ENCODE results near the gene MAP3K2. TPM values are rescaled to one million over a fixed set of nuclear protein-coding genes. Genes with fewer than 3 reads are reported as not detected.

Gene MAP3K2
- total RNA-seq, 2 experiments from 2014 or later, result 103 to 105 TPM

DNA sequence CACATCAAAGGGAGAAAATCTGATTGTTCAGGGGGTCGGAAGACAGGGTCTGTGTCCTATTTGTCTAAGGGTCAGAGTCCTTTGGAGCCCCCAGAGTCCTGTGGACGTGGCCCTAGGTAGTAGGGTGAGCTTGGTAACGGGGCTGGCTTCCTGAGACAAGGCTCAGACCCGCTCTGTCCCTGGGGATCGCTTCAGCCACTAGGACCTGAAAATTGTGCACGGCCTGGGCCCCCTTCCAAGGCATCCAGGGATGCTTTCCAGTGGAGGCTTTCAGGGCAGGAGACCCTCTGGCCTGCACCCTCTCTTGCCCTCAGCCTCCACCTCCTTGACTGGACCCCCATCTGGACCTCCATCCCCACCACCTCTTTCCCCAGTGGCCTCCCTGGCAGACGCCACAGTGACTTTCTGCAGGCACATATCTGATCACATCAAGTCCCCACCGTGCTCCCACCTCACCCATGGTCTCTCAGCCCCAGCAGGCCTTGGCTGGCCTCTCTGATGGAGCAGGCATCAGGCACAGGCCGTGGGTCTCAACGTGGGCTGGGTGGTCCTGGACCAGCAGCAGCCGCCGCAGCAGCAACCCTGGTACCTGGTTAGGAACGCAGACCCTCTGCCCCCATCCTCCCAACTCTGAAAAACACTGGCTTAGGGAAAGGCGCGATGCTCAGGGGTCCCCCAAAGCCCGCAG lies 34.2 kb upstream of the MAP3K2 start:
- Mint-ChIP-seq H3K36me3 (ENCODE audit: low read depth) (no peaks in the 10 kb centered on the region), H3K27ac (no peak overlapping the region), H3K4me1 (ENCODE audit: low read depth) (peaks cover 8% of the 10 kb centered on the region), H3K9me3 (no peaks in the 10 kb centered on the region), H3K4me3 (peak overlapping the region; percentile 20), H3K27me3 (peaks cover 50% of the 10 kb centered on the region)
- no peak overlapping the region for H3K27ac ChIP-seq (ENCODE audit: low read depth in 1 of 2, low read length in 2 of 2)
- H3K4me3 ChIP-seq (ENCODE audit: low read length), result no peak overlapping the region
- ATAC-seq (ENCODE audit: poor library complexity) (no peak), DNase-seq (no peak)
- H3K9me3 ChIP-seq (ENCODE audit: control insufficient read depth in 1 of 2, insufficient read depth in 1 of 2, low read length in 2 of 2), result peaks cover 0 to 16% of the 10 kb centered on the region in 2 experiments
- intact Hi-C loops (cut with DNase I, micrococcal nuclease), result no loop called here
- POLR2A ChIA-PET, result no interaction called here
- H3K4me1 ChIP-seq (ENCODE audit: insufficient read depth, low read length), result peaks cover 16% of the 10 kb centered on the region
- no peak for TF ChIP-seq CTCF (IDR thresholded peaks at IDR 0.05)
- no peaks in the 10 kb centered on the region for H3K36me3 ChIP-seq (ENCODE audit: insufficient read depth, low read length)
- CTCF ChIA-PET, result interaction anchor here (0.8 kb wide), 1 partner anchor 8 kb away, joined by 3 read pairs; no protein-coding TSS in a partner anchor
- peaks cover 22 to 29% of the 10 kb centered on the region in 2 experiments for H3K27me3 ChIP-seq (ENCODE audit: control insufficient read depth in 1 of 2, insufficient read depth in 2 of 2, low read length in 2 of 2)

DNA sequence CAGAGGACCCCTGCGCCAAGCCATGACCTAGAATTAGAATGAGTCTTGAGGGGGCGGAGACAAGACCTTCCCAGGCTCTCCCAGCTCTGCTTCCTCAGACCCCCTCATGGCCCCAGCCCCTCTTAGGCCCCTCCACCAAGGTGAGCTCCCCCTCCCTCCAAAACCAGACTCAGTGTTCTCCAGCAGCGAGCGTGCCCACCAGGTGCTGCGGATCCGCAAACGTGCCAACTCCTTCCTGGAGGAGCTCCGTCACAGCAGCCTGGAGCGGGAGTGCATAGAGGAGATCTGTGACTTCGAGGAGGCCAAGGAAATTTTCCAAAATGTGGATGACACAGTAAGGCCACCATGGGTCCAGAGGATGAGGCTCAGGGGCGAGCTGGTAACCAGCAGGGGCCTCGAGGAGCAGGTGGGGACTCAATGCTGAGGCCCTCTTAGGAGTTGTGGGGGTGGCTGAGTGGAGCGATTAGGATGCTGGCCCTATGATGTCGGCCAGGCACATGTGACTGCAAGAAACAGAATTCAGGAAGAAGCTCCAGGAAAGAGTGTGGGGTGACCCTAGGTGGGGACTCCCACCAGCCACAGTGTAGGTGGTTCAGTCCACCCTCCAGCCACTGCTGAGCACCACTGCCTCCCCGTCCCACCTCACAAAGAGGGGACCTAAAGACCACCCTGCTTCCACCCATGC lies 33.5 kb upstream of the MAP3K2 start:
- TF ChIP-seq CTCF (IDR thresholded peaks at IDR 0.05), result no peak
- Mint-ChIP-seq H3K9me3 (no peaks in the 10 kb centered on the region), H3K27me3 (peaks cover 46% of the 10 kb centered on the region), H3K27ac (no peak overlapping the region), H3K4me3 (peak overlapping the region; percentile 42), H3K4me1 (ENCODE audit: low read depth) (peaks cover 16% of the 10 kb centered on the region), H3K36me3 (ENCODE audit: low read depth) (no peaks in the 10 kb centered on the region)
- intact Hi-C loops (cut with DNase I, micrococcal nuclease), result no loop called here
- Histone ChIP-seq H3K27ac (ENCODE audit: low read depth in 1 of 2, low read length in 2 of 2) (no peak overlapping the region), H3K4me1 (ENCODE audit: insufficient read depth, low read length) (peaks cover 23% of the 10 kb centered on the region), H3K4me3 (ENCODE audit: low read length) (no peak overlapping the region), H3K9me3 (ENCODE audit: control insufficient read depth in 1 of 2, insufficient read depth in 1 of 2, low read length in 2 of 2) (peaks cover 0 to 16% of the 10 kb centered on the region in 2 experiments), H3K36me3 (ENCODE audit: insufficient read depth, low read length) (no peaks in the 10 kb centered on the region), H3K27me3 (ENCODE audit: control insufficient read depth in 1 of 2, insufficient read depth in 2 of 2, low read length in 2 of 2) (peaks cover 22 to 29% of the 10 kb centered on the region in 2 experiments)
- ChIA-PET POLR2A (interaction anchor here (1.2 kb wide), 1 partner anchor 23 kb away, joined by 3 read pairs; no protein-coding TSS in a partner anchor), CTCF (interaction anchor here (0.8 kb wide), 1 partner anchor 8 kb away, joined by 3 read pairs; no protein-coding TSS in a partner anchor)
- ATAC-seq (ENCODE audit: poor library complexity) (no peak), DNase-seq (no peak)

- H3K9me3 Mint-ChIP-seq, result no peaks in the 10 kb centered on the region
- peaks cover 33% of the 10 kb centered on the region for H3K4me1 ChIP-seq (ENCODE audit: insufficient read depth, low read length)
- peaks cover 22 to 29% of the 10 kb centered on the region in 2 experiments for H3K27me3 ChIP-seq (ENCODE audit: control insufficient read depth in 1 of 2, insufficient read depth in 2 of 2, low read length in 2 of 2)
- peaks cover 0 to 16% of the 10 kb centered on the region in 2 experiments for H3K9me3 ChIP-seq (ENCODE audit: control insufficient read depth in 1 of 2, insufficient read depth in 1 of 2, low read length in 2 of 2)
- H3K36me3 ChIP-seq (ENCODE audit: insufficient read depth, low read length), result no peaks in the 10 kb centered on the region
- H3K36me3 Mint-ChIP-seq (ENCODE audit: low read depth), result no peaks in the 10 kb centered on the region
- DNase-seq (no peak), ATAC-seq (ENCODE audit: poor library complexity) (no peak)
- ChIA-PET CTCF (no interaction called here), POLR2A (interaction anchor here (1.2 kb wide), 1 partner anchor 22 kb away, joined by 3 read pairs; no protein-coding TSS in a partner anchor)
- TF ChIP-seq CTCF (IDR thresholded peaks at IDR 0.05), result no peak
- peaks cover 36% of the 10 kb centered on the region for H3K27me3 Mint-ChIP-seq
- no peak overlapping the region for H3K4me3 Mint-ChIP-seq
- H3K27ac ChIP-seq (ENCODE audit: low read depth in 1 of 2, low read length in 2 of 2), result no peak overlapping the region
- peaks cover 23% of the 10 kb centered on the region for H3K4me1 Mint-ChIP-seq (ENCODE audit: low read depth)
- no peak overlapping the region for H3K4me3 ChIP-seq (ENCODE audit: low read length)
- H3K27ac Mint-ChIP-seq, result no peak overlapping the region
- intact Hi-C loops (cut with DNase I, micrococcal nuclease), result no loop called here
These were observed 32.5 kb upstream of the MAP3K2 start for GRCh38 chr2:127420039-127420864.
